IMR-90 (cell line): ENCODE results near the gene ATXN1. TPM values are rescaled to one million over a fixed set of nuclear protein-coding genes. Genes with fewer than 3 reads are reported as not detected.

ENCODE experiments used
- ATAC-seq: fragments of 200-7000 bp; cut with Tn5 transposase; 2 replicates; pipeline ENCODE4 v1.9.1; 2020; ENCODE audit warnings: low read depth, mild to moderate bottlenecking, moderate library complexity
- BruUV-seq: library from RNA; stranded (reverse); fragments of 400-500 nt; replicated peaks from 2 replicates; lab custom pipeline; 2021; lab: Mats Ljungman, UMichigan
- CTCF ChIA-PET: fragments of 300-600 bp; formaldehyde crosslinking; extraction: SDS; loops from one replicate; lab custom pipeline; 2021; ENCODE audit warnings: antibody characterized with exemption; lab: Yijun Ruan, JAX
- POLR2A ChIA-PET: fragments of 300-600 bp; sonication (Branson Sonifier 250); formaldehyde crosslinking; loops from one replicate; lab custom pipeline; 2022; ENCODE audit warnings: antibody characterized with exemption; ENCODE audit not compliant: unreplicated experiment; lab: Charles Lee
- DNase-seq: peaks from one replicate; pipeline ENCODE4 v3.0.0; 2013
- H2AFZ ChIP-seq: replicated peaks from 2 replicates; pipeline ENCODE3; 2013; ENCODE audit warnings: low read length, mild to moderate bottlenecking; ENCODE audit not compliant: poor library complexity
- H2AK5ac ChIP-seq: 2 replicates; pipeline ENCODE4 v1.6.1; 2013; ENCODE audit warnings: low read depth, low read length, inconsistent platforms
- H2AK9ac ChIP-seq: replicated peaks from 2 replicates; pipeline ENCODE3; 2013; ENCODE audit warnings: mild to moderate bottlenecking, low read depth, low read length, moderate library complexity; ENCODE audit not compliant: poor library complexity
- H2BK120ac ChIP-seq: 2 replicates; pipeline ENCODE4 v1.6.1; 2013; ENCODE audit warnings: low read depth, low read length, inconsistent platforms
- H2BK15ac ChIP-seq: 3 replicates; pipeline ENCODE4 v1.6.1; 2013; ENCODE audit warnings: low read depth, low read length, inconsistent platforms
- H2BK20ac ChIP-seq: 2 replicates; pipeline ENCODE4 v1.6.1; 2013; ENCODE audit warnings: low read depth, mild to moderate bottlenecking, inconsistent platforms, low read length, moderate library complexity
- H2BK5ac ChIP-seq: 2 replicates; pipeline ENCODE4 v1.6.1; 2013; ENCODE audit warnings: mild to moderate bottlenecking, low read depth, low read length, inconsistent platforms; ENCODE audit not compliant: poor library complexity, severe bottlenecking
- H3K14ac ChIP-seq: replicated peaks from 2 replicates; pipeline ENCODE4 v1.6.1; 2013; ENCODE audit warnings: low read depth, low read length, inconsistent platforms
- H3K18ac ChIP-seq: 2 replicates; pipeline ENCODE4 v1.6.1; 2013; ENCODE audit warnings: low read depth, low read length, control low read depth
- H3K23ac ChIP-seq: 2 replicates; pipeline ENCODE4 v1.6.1; 2013; ENCODE audit warnings: low read depth, low read length, inconsistent platforms
- H3K27ac ChIP-seq: 2 replicates; pipeline ENCODE4 v1.5.1; 2013; ENCODE audit warnings: mild to moderate bottlenecking, control low read depth, low read length; ENCODE audit not compliant: insufficient read depth
- H3K27me3 ChIP-seq: 2 replicates; pipeline ENCODE4 v1.6.1; 2013; ENCODE audit warnings: low read length; ENCODE audit not compliant: control insufficient read depth, insufficient read depth
- H3K36me3 ChIP-seq: 2 replicates; pipeline ENCODE4 v1.6.1; 2013; ENCODE audit warnings: low read length, mixed read lengths; ENCODE audit not compliant: control insufficient read depth, insufficient read depth
- H3K4ac ChIP-seq: 2 replicates; pipeline ENCODE4 v1.6.1; 2013; ENCODE audit warnings: low read depth, low read length, inconsistent platforms
- H3K4me1 ChIP-seq: 2 replicates; pipeline ENCODE4 v1.6.1; 2013; ENCODE audit warnings: low read length, mixed read lengths; ENCODE audit not compliant: control insufficient read depth, insufficient read depth
- H3K4me2 ChIP-seq: 2 replicates; pipeline ENCODE4 v1.6.1; 2013; ENCODE audit warnings: low read depth, mild to moderate bottlenecking, control low read depth, low read length, moderate library complexity
- H3K4me3 ChIP-seq: 2 replicates; pipeline ENCODE4 v1.5.1; 2013; ENCODE audit warnings: low read depth, mild to moderate bottlenecking, control low read depth, low read length, moderate library complexity; ENCODE audit not compliant: insufficient read depth
- H3K56ac ChIP-seq: 2 replicates; pipeline ENCODE4 v1.6.1; 2013; ENCODE audit warnings: low read length, inconsistent platforms; ENCODE audit not compliant: insufficient read depth; ENCODE audit errors: extremely low read depth
- H3K79me1 ChIP-seq, 2 experiments: 2 replicates each; pipeline ENCODE4 v1.6.1; 2013; ENCODE audit warnings: low read length in 2 of 2, inconsistent platforms in 1 of 2, low read depth in 1 of 2
- H3K9ac ChIP-seq: 2 replicates; pipeline ENCODE4 v1.6.1; 2013; ENCODE audit warnings: low read depth, low read length, control low read depth
- H3K9me1 ChIP-seq: 2 replicates; pipeline ENCODE4 v1.6.1; 2013; ENCODE audit warnings: low read length, inconsistent platforms; ENCODE audit not compliant: insufficient read depth
- H3K9me3 ChIP-seq: 2 replicates; pipeline ENCODE4 v1.6.1; 2013; ENCODE audit warnings: low read length; ENCODE audit not compliant: control insufficient read depth, insufficient read depth
- H4K20me1 ChIP-seq: 2 replicates; pipeline ENCODE4 v1.6.1; 2013; ENCODE audit warnings: low read length, inconsistent platforms; ENCODE audit not compliant: insufficient read depth
- H4K5ac ChIP-seq: 2 replicates; pipeline ENCODE4 v1.6.1; 2013; ENCODE audit warnings: mild to moderate bottlenecking, low read depth, low read length, control low read depth
- H4K8ac ChIP-seq, 2 experiments: 2 replicates each; pipeline ENCODE4 v1.6.1; 2013; ENCODE audit warnings: low read depth in 2 of 2, low read length in 2 of 2, control low read depth in 1 of 2, inconsistent platforms in 1 of 2
- H4K91ac ChIP-seq: 2 replicates; pipeline ENCODE4 v1.6.1; 2013; ENCODE audit warnings: low read depth, low read length, inconsistent platforms; ENCODE audit not compliant: insufficient read depth
- CHD1 ChIP-seq: IDR thresholded peaks from 2 replicates; pipeline ENCODE4 v1.6.1; 2012; ENCODE audit warnings: low read depth, low read length, improper control_type of control experiment
- CTCF ChIP-seq: conservative IDR thresholded peaks from 2 replicates; pipeline ENCODE4 v1.5.1; 2012; ENCODE audit warnings: mild to moderate bottlenecking, low read depth, low read length, improper control_type of control experiment
- MXI1 ChIP-seq: IDR thresholded peaks from 2 replicates; pipeline ENCODE4 v1.6.1; 2012; ENCODE audit warnings: low read depth, mild to moderate bottlenecking, low read length, moderate library complexity, borderline replicate concordance
- NFE2L2 ChIP-seq: fragments of 150-350 bp; IDR thresholded peaks from 2 replicates; pipeline ENCODE4 v1.6.1; 2016; ENCODE audit warnings: low read depth, mild to moderate bottlenecking, low read length
- RAD21 ChIP-seq: IDR thresholded peaks from 2 replicates; pipeline ENCODE4 v1.6.1; 2012; ENCODE audit warnings: low read length, improper control_type of control experiment
- RCOR1 ChIP-seq: IDR thresholded peaks from 2 replicates; pipeline ENCODE4 v1.6.1; 2012; ENCODE audit warnings: mild to moderate bottlenecking, low read length, improper control_type of control experiment; ENCODE audit not compliant: insufficient replicate concordance
- WGBS, 2 experiments: methylation state at CpG; one replicate each; pipeline versions ENCODE4 v1.1.5 to v1.1.7; 2013; ENCODE audit warnings: missing lambda C conversion rate in 2 of 2; ENCODE audit not compliant: insufficient read length in 1 of 2; ENCODE audit errors: extremely low coverage in 2 of 2; 5-methylcytosine and 5-hydroxymethylcytosine counted together
- dilution Hi-C: fragments of 300-500 bp; cut with HindIII; formaldehyde crosslinking; loops from one replicate; pipeline ENCODE4 v1.14.3; 2018; ENCODE audit warnings: low sequenced_read_pairs; ENCODE audit not compliant: unreplicated experiment
- in situ Hi-C: fragments of 300-500 bp; cut with MboI; formaldehyde crosslinking; loops from 3 replicates; pipeline ENCODE4 v1.14.3; 2019; ENCODE audit warnings: low sequenced_read_pairs, inconsistent platforms, mixed read lengths
- intact Hi-C: fragments of 100-400 bp; cut with micrococcal nuclease; formaldehyde crosslinking; loops from 2 replicates; pipeline ENCODE4 v1.10.0; 2022
- polyA plus RNA-seq, 3 experiments: library from polyadenylated mRNA; depleted of rRNA; stranded (reverse); fragments of >200 nt; gene quantifications; 2 replicates each; pipeline ENCODE4 v1.2.3, GENCODE V29; 2012; ENCODE audit warnings: low replicate concordance in 1 of 3
- total RNA-seq: library from RNA; depleted of rRNA; stranded (reverse); fragments of >200 nt; gene quantifications from 2 replicates; pipeline ENCODE4 v1.2.3, GENCODE V29; 2012
- TF ChIP-seq, protein P1 (sequence below): fragments of 150-350 bp; IDR thresholded peaks from 2 replicates; pipeline ENCODE4 v1.6.1; 2016; ENCODE audit warnings: low read depth, mild to moderate bottlenecking, low read length, moderate library complexity, borderline replicate concordance
- TF ChIP-seq, protein P2 (sequence below): fragments of 150-350 bp; IDR thresholded peaks from 2 replicates; pipeline ENCODE4 v1.6.1; 2017; ENCODE audit warnings: mild to moderate bottlenecking, antibody characterized with exemption, low read length, low read depth

The ATXN1 gene
- total and polyA plus RNA-seq, 2 of the 4 experiments (the other 2 are of a cell fraction), result 7.3 to 11.1 TPM

DNA sequence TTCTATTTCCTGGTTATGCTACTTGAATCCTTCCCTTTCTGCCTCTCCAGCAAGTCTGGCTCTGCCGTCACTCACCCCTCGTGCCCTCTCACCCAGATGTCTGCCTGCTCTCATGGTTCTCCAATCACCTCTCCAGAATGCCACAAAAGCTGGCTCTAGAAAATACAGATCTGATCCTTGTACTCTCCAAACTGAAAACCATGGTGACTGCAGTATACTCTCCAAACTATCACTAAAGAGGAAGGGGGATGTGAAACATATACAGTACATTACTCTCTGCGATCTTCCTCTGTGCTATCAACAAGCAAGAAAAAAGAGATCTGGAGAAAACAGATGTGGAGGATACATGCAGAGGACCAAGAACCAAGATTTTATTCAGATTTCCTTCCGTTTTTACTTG, 91.1 kb downstream of the ATXN1 start:
- H4K20me1 ChIP-seq, result peaks cover 8% of the 10 kb centered on the region; the same call in 1 of the 2 replicates
- DNase-seq, result no peak
- H3K14ac ChIP-seq, result no peak overlapping the region; the same call in 1 of the 2 replicates
- H3K4ac ChIP-seq, result peak overlapping the region; percentile 60
- no peak overlapping the region for H2AFZ ChIP-seq
- H4K91ac ChIP-seq, result no peak overlapping the region
- H3K9me1 ChIP-seq, result peaks cover 9% of the 10 kb centered on the region
- no peak overlapping the region for H3K9ac ChIP-seq
- H4K5ac ChIP-seq, result no peak overlapping the region
- no peak overlapping the region for H4K8ac ChIP-seq
- ChIA-PET CTCF (no interaction called here), POLR2A (no interaction called here)
- no peak overlapping the region for H3K27ac ChIP-seq
- H3K56ac ChIP-seq, result no peak overlapping the region
- H2BK15ac ChIP-seq, result no peak overlapping the region
- no peak overlapping the region for H2BK5ac ChIP-seq
- H2AK5ac ChIP-seq, result peak overlapping the region; percentile 23; the same call in 1 of the 2 replicates
- intact Hi-C loops (loop anchor here (5.0 kb wide), 1 partner anchor 92 kb away; the partner anchor contains the start of gene ATXN1), dilution Hi-C loops (no loop called here), in situ Hi-C loops (no loop called here)
- H3K36me3 ChIP-seq, result no peaks in the 10 kb centered on the region; the same call in 1 of the 2 replicates
- H3K4me2 ChIP-seq, result no peak overlapping the region
- no peak overlapping the region for H2BK120ac ChIP-seq
- no TSS peak for BruUV-seq
- no peak overlapping the region for H3K4me3 ChIP-seq
- TF ChIP-seq NFE2L2, result no peak
- no peak for TF ChIP-seq CHD1
- TF ChIP-seq MXI1, result no peak
- TF ChIP-seq RAD21, result no peak
- no peak for TF ChIP-seq RCOR1
- TF ChIP-seq, protein P1, sequence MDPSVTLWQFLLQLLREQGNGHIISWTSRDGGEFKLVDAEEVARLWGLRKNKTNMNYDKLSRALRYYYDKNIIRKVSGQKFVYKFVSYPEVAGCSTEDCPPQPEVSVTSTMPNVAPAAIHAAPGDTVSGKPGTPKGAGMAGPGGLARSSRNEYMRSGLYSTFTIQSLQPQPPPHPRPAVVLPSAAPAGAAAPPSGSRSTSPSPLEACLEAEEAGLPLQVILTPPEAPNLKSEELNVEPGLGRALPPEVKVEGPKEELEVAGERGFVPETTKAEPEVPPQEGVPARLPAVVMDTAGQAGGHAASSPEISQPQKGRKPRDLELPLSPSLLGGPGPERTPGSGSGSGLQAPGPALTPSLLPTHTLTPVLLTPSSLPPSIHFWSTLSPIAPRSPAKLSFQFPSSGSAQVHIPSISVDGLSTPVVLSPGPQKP, result no peak
- TF ChIP-seq, protein P2, sequence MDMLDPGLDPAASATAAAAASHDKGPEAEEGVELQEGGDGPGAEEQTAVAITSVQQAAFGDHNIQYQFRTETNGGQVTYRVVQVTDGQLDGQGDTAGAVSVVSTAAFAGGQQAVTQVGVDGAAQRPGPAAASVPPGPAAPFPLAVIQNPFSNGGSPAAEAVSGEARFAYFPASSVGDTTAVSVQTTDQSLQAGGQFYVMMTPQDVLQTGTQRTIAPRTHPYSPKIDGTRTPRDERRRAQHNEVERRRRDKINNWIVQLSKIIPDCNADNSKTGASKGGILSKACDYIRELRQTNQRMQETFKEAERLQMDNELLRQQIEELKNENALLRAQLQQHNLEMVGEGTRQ, result no peak
- no peak for TF ChIP-seq CTCF
- H3K27me3 ChIP-seq, result no peaks in the 10 kb centered on the region
- H3K9me3 ChIP-seq, result no peaks in the 10 kb centered on the region
- H2BK20ac ChIP-seq, result peak overlapping the region; percentile 74; the same call in 1 of the 2 replicates
- H3K18ac ChIP-seq, result no peak overlapping the region
- no peak overlapping the region for H2AK9ac ChIP-seq
- H3K23ac ChIP-seq, result no peak overlapping the region
- H3K4me1 ChIP-seq, result peaks cover 13% of the 10 kb centered on the region
- peaks cover 48% of the 10 kb centered on the region in 2 experiments for H3K79me1 ChIP-seq
- no peak for ATAC-seq
- 76% methylated on average over 2 of the region's 4 CpGs; no CpG with 5 or more reads in 1 of the 2 experiments for WGBS, 2 experiments
